Activated effector memory CD4-positive, alpha-beta T cell treated with anti-CD3 and anti-CD28 coated beads, Interleukin-2, amount 50 U/mL, for 16 hours (primary cell): Measurements from ENCODE around the gene PALLD.

ENCODE experiments used
- DNase-seq: peaks from one replicate; pipeline ENCODE4 v3.0.0-alpha.2; 2020

PALLD gene

DNA sequence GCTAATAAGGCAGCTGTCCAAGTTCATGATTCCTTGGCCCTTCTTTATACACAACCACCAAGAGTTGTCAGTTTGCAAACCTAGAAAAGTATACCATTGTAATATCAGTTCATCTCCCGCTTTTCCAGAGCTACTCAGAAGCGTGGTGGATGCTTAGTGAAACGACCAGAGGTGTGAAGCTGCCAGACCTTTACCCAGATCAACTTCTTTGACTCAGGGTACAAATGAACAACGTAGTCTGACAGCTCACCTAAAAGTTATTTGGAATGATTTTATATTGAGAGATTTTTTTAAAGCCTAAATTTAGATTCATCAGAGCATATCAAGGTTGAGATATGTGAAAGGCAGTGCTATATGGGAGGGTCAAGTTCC lies 343.5 kb downstream of the PALLD start:
- no peak for DNase-seq

DNA sequence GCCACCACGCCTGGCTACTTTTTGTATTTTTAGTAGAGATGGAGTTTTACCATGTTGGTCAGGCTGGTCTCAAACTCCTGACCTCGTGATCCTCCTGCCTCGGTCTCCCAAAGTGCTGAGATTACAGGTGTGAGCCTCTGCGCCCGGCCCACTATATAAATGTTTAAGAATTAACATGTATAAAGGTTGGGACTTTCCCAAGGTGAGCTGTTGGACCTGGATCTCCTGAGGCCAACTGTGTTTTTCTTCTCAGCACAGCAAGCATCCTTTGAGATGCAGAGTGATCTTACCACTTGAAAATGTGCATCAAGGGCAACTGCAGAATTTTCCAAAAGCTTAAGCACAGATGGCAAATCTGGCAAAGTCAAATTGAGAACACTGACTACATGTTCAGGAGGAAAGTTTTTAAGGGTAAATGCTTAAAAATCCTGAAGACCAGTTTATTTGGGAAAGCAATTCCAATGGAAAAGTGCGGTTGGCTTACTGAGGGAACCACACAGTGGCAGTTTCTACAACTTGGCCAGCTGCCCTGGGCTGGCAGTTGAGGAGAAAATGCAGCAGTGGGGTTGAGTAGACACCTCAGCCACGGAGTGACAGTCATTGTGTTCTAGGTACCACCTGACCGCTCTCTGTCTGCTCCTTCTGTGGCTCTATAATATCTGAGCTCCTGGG lies 344.3 kb downstream of the PALLD start:
- DNase-seq = no peak

DNA sequence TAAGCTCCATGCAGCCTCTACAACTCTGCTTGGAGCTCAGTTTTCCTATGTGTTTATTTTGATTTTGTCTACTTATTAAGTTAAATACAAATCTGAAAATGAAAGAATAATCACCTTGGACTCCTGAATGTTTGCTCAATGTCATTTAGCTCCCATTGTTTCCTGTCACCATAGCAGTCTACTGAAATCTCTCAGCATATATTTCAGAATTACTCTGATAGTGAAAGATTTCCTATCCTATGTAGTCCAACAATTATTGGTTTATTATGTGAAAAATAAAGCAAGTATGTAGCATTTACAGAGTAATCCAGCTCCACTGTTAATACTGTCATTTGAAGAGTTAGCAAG lies 344.8 kb downstream of the PALLD start:
- no peak for DNase-seq

DNA sequence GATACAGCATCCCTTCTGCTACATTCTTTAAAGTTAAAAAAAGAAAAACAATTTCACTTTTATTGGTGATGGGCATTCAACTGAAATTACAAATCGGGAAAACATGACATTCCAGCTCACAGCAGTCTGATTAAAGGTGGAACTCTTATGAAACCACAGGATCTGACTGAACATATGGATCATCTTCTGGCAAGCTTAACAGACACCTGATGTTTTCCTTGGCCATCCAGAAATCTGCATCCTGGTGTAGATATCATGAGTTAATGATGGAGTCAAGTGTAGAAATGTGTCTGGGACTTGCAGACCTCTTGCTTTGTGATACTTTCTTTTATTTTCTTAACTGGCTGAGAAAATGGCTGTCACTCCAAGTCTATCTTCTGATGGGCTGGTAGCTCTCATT lies 345.3 kb downstream of the PALLD start:
- no peak for DNase-seq

DNA sequence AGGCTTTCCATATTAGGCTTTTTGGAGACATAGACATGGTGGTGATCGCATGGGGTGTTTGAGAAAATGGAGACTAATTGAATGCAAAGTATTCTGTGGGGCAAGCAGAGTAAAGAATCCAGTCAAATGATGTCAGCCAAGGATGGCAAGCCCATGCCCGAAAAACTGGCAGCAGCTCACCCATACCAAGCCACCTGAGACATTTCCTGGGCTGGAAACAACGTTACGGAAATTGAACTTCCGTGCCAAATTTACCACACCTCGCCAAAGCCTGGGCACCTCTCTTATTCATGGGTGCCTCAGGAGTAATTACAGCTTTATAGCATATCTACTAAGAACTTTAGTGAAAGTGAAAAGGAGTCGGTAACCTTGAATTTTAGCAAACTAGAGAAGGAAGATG lies 346.8 kb downstream of the PALLD start:
- no peak for DNase-seq

DNA sequence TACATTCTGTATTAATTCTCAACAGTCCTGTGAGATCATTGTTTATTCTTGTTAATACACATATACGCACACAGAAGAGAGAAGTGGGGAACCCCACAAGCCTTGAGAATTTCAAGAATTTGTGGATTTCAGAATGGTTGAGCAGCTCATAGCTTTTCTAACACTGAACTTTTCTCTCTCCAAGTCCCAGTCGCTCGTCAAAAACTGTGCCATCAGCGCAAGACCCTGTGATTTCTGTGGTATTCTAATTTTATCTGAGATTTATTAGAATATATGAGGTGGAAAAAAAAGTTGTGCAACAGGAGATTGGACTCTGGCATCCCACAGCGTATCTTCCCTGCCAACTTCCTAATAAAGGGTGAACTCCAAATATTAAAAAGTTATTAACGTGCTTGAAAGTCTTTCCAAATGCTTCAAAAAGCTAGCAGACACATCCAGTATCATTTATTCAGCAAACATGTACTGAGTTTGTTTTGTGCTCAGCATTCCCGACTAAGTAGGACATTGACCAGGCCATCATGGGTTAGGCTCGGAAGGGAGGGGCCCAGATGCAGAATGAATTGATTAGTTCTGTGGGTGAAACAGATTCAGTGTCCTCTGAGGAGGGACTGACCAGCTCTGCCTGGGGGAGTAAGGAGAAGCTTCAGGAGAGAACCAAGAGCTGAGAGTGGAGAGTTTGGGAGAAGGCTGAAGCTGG lies 347.6 kb downstream of the PALLD start:
- no peak for DNase-seq

DNA sequence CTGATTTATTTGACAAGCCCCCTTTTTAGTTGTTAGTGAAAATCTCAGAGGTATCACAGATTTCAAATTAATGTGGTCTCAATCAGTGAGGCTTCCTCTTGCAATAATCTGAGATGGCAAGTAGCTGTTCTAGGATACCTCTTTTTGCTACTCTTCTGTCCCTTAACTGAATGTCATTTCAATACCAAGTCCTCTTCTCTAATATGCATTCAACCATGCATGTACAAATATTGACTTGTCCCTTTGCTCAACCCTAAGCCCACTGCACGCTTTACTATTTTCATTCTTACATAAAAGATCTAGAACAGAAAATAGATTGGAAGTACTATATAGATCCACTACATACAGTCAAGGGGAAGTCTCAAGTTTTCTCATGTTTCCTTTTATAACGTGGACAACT lies 349.0 kb downstream of the PALLD start:
- DNase-seq = no peak

DNA sequence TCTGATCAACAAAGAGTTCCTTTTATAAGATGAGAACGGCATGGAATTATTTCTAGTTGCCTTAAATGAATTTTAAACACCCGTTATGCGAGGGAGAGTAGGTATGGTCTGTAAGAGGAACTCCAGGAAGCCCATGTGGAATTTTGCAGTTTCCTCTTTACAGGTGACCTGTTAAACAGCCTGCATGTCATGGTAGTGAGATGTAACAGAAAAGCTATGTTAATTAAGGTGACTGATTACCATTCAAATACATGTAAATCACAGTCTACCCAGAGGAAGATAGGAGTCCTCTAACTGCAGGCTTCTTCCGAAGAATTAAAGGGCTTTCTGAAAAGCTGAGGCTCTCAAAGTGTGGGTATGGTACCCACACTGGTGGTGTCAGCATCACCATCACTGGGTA lies 349.6 kb downstream of the PALLD start:
- DNase-seq = no peak

DNA sequence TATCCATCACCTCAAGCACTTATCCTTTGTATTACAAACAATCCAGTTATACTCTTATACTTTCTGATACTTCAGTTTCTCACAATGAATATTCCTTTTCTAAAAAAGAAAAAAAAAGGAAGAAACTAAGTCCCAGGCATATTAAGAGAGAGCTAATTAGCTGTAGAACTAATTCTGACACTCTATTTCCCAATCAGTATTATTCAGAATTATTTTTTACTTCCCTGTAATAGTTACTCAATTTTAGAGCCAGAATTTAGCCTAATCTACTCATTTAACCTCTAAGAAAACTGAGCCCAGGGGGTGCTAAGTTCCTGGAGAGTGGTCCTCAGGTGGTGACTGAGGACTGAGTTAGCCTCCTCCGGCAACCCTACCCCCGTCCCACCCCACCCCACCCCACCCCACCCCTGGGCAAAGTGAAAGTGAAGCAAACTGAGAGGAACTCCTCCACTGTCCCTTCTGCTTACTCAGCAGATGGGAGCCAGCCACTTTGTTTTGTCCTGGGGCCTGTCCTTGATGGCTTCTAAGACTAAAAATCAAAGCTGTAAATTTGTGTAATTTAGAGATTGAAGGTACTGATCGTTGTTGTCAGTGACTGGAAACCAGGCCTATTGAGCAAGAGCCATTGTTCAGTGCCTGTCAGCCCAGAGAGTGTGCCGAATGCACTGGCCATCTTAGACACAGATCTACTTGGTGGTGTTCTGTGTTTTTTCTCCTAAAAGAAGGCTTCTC lies 351.1 kb downstream of the PALLD start:
- no peak for DNase-seq

DNA sequence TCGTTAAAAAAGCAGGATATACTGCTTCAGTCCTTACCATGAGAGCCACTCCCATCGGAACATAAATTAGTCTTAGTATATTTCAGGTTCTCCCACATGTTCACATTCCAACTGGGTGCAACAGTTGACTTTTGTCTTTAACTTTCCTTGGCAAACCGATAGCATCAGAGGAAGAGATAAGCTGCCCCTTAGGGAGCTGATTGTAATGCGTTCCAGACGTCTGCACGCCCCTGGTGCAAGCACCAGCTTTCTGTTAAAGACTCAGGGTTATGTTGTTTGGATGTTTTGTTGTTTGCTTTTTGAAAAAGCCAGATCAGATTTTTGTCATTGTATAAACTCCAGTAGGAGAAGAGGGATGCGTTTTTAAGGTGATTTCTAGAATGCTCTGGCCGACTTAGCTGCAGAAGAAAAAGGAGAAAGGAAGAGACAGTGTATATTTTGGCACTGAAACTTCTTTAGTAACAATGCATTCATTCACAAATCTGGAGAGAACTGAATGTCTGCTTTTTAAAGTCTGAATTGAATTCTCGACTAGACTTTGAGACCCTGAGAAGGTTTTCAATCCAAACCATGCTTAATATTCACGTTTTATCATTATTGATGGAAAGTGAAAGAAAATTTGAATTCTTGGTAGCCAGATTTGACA lies 352.3 kb downstream of the PALLD start:
- DNase-seq = no peak

DNA sequence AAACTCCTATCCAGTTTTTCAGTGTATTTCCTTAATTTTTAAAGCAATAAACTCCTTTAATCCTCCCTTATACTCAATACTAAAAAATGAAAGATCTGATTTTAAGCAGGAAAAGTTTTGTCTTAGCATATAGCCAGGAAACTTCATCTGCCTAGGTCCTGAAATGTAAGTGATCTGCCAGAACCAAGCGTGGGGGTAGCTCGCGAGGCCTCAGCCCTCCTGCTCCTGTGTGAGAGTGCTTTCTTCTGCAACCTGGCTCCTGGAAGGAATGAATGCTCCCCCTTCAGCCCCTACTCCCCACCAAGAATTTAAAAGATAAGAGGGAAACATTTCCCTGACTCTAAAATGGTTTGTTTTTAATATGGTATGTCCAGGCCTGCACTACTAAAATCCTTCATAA lies 353.1 kb downstream of the PALLD start:
- no peak for DNase-seq

DNA sequence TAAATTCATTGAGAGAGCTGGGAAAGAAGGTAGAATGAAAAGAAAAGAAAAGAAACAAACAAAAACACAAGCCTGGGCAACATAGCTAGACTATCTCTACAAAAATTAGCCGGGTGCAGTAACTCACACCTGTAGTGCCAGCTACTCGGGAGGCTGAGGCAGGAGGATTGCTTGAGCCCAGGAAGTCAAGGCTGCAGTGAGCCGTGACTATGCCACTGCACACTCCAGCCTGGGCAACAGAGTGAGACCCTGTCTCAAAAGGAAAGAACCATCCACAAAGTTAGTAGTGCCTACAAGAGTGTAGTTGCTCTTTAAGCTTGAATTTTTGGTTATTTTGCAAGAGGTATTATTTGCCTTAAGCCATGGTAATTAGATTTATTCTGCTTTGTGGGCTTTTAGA lies 355.5 kb downstream of the PALLD start:
- DNase-seq = no peak

DNA sequence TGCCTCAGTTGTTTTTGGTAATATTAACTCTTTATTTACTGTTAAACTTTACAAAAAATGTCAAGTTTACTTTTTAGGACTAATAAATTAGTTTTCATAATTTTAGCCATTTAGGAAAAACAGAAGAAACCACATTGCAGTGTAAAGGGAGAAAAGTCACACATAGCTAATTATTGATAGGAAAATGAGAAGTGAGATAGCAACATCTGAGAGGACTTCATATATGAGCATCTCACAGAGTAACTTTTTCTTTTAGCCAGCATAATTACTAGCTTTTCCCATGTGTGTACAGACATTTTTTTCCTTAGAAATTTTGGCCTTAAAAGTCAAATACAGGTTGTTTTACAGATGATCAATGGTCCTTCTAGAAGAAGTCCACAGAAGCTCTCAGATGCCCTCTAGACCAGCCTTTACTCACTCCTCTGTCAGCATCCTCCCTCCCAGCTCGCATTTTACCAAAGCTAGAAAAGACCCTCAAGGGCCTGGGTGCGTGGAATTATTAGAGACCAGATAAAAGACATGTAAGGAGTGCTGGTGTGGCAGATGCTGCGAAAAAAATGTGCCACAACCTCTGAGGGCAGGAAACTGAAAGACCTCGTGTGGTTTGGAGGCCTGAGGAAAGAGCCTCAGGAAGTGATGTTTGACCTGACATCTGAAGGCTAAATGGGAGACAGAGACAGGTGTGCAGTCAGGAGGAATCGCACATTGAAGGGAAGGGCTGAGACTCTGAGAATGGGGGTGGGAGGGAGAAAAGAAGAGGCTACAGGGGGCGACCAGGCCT lies 356.3 kb downstream of the PALLD start:
- DNase-seq = no peak

DNA sequence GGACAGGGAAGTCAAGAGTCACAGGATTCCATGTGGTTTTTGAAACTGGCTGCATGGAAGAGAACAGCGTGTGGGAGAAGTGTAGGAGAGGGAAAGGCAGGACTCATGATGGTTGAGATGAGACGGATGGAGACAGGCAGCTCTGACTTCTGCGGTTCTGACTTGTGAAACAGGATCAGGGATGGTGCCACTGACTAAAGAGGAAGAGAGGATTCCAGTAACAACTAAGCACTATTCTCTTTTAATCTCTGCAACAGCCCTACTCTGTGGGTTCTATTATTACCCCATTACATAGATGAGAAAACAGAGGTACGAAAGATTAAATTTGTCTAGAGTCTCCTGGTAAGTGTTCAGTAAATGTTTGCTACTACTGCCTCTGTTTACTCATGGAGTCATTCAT lies 356.9 kb downstream of the PALLD start:
- DNase-seq = no peak

DNA sequence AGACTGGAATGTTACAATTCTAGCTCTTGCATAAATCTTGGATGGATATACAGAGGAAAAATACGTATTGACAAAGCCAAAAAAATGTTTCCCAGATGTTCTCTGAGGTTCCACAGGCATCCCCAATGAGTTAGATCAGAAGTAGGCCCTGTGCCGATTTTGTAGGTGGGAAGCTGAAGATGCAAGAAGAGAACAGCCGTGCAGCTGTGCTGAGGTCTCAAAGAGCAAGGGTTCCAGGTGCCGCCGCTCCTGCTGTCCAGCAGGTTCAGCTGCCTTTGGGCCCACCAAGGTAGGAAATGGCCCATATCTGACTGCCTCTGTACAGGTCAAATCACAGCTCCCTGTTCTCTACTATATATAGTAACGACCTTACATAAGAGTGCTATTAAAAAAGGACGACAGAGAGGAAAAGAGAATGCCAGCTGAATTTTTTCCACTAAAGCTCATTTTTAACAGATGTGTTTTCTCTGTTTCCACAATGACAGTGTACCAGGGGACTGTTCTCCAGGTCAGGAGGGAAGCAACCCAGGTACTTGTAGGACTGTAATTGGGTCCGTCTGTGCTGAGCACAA lies 357.6 kb downstream of the PALLD start:
- DNase-seq = no peak

DNA sequence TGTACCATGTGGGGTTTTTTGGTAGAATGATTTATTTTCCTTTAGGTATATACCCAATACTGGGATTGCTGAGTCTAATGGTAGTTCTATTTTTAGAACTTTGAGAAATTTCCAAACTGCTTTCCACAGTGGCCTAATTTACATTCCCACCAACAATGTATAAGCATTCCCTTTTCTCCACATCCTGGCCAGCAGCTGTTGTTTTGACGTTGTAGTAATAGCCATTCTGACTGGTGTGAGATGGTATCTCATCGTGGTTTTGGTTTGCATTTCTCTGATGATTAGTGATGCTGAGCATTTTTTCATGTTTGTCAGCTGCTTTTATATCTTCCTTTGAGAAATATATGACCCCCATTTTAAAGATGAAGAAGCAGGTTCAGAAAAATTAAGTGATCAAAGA lies 359.5 kb downstream of the PALLD start:
- DNase-seq = no peak

DNA sequence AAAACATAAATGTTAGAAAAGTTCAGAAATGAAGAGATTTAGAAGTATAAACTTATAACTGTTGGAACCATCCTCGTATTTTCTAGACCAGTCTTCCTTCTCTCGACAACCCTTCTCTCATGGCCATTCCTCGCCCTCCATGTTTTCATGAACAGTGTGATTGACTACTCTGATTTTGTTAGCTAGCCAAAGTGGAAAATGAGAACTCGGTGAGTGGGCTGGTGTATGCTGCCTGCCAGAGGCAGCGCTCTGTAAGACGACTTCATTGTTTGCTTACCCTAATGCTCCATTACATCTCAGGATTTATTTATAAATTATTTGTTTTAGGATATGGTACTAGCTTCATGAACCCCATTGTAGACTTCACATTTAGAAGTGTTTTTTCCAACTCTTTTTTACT lies 360.2 kb downstream of the PALLD start:
- no peak for DNase-seq

DNA sequence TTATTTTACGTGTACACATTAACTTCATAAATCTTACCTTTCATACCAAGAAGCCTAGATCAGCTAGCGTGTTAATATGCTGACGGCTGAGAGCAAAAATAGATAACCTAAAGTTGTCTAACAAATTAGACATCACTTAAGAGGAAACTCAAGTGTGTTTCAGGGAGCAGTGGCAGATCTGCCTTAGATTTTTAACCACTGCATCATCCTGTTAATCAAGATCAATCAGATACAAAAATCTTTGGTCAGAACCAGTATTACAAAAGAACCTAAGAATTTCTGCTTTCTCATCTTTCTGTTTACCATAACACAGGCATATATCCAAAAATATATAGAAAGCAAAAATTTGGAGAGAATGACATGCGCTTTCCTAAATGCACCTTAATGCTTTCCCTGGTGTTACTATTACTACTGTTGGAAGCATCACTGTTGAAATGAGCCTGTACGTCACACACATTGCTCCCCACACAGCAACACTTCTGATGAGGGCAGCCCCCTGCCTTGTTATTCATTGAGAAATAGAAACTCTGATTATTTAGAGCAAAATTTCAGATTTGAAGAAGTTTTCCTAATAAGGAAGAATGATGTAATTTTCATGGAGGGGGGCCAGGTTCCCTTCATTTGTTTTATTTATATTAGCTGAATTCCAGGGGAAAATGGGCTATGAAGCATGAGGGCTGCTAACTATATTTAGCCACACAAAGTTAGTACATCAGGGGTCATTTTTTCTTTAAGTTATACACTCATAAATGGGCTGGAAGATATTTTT lies 360.9 kb downstream of the PALLD start:
- no peak for DNase-seq

DNA sequence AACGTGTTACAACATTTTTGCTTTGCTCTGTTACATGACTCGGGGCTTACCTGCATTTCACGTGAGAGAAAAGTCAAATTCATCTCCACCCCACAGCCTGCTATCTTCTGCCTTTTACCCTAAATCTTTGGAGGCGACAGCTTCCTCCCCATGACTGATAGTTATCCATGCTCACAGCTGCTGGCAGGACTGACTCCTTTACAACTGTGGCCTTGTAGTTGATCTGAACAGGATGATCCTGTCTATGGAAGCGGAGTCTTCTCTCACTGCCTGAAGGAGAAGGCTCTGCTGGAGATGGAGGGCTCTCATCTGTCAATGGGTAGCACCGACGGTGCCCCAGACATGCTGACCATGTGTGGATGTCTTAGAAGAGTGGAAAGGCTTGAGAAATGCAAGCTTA lies 362.2 kb downstream of the PALLD start:
- DNase-seq = no peak

DNA sequence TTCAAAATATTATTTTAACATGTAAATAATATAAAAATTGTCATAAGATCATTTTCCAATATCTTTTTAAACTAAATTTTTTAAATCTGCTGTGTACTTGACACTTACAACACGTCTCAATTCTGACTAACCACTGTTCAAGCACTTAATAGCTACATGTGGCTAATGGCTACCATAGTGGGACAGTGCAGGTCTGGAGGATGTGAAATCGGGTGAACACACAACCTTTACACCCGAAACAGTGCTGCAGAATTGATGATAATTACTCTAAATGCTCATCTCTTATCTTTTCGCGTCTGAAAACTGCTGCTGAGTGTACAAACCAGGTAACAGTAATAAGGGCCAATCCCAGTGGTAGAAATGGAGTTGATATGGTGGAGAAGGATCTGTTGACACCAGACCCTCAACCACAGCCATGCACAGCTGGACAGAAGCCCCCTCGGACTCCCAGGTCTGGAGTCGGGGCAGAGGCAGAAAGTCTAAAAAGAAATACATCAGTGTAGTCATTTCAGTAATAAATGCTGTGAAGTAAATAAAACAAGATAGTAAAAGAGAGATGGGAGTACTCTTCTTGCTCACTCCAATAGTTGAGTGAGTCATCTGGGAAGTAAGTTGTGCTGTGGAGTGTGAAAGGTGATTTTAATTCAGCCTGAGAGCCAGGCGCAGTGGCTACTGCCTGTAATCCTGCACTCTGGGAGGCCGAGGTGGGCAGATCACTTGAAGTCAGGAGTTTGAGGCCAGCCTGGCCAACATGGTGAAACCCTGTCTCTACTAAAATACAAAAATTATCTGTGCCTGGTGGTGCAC lies 363.2 kb downstream of the PALLD start:
- DNase-seq = no peak

DNA sequence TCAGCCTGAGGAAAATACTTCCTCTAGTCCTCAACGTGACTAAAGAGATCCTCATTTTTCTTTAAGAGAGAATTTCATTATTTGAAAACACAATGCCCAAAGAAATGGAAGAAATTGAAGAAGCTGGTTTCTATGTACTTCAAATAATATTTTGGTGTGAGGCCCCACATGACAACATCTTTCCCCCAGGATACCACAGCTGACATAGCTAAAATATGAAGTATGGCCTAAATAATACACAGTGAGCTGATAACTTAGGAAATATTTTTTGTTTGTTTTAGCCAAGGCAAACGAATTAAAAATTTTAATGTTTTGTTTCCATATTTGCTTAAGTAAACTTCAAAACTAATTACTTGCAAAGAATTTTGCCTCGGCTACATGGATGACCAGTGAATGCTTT lies 364.0 kb downstream of the PALLD start:
- no peak for DNase-seq
